Activated CD4-positive, alpha-beta memory T cell treated with anti-CD3 and anti-CD28 coated beads for 36 hours (primary cell): ENCODE data around the gene JARID2. TPM values are rescaled to one million over a fixed set of nuclear protein-coding genes. Genes with fewer than 3 reads are reported as not detected.

Source experiments
- CTCF ChIA-PET: fragments of 350-600 bp; sonication (Branson Sonifier 250); formaldehyde crosslinking; loops from one replicate; lab custom pipeline; 2021; ENCODE audit warnings: antibody characterized with exemption, inconsistent platforms; lab: Charles Lee
- POLR2A ChIA-PET: fragments of 350-600 bp; sonication (Branson Sonifier 250); formaldehyde crosslinking; loops from one replicate; lab custom pipeline; 2021; ENCODE audit warnings: antibody characterized with exemption; lab: Charles Lee
- DNase-seq: peaks from one replicate; pipeline ENCODE4 v3.0.0-alpha.2; 2020
- H3K27ac Mint-ChIP-seq: one replicate; pipeline ENCODE4 v1.8.0; 2021; ENCODE audit warnings: mixed read lengths
- H3K27me3 Mint-ChIP-seq: one replicate; pipeline ENCODE4 v1.8.0; 2021; ENCODE audit warnings: mixed read lengths
- H3K36me3 Mint-ChIP-seq: one replicate; pipeline ENCODE4 v1.8.0; 2021; ENCODE audit warnings: mixed read lengths
- H3K4me1 Mint-ChIP-seq: one replicate; pipeline ENCODE4 v1.8.0; 2021; ENCODE audit warnings: low read depth, mixed read lengths
- H3K4me3 Mint-ChIP-seq: one replicate; pipeline ENCODE4 v1.8.0; 2021; ENCODE audit warnings: mild to moderate bottlenecking, mixed read lengths
- H3K9me3 Mint-ChIP-seq: one replicate; pipeline ENCODE4 v1.8.0; 2021; ENCODE audit warnings: mixed read lengths
- intact Hi-C: fragments of 100-400 bp; cut with micrococcal nuclease; formaldehyde crosslinking; loops from one replicate; pipeline ENCODE4 v1.15.1; 2023
- total RNA-seq, 2 experiments: library from RNA; stranded (reverse); gene quantifications; one replicate each; pipeline ENCODE4 v1.2.3, GENCODE V29; 2021

JARID2 gene
- total RNA-seq, 2 experiments from 2014 or later, result 41.4 to 44.0 TPM

GRCh38 chr6:15437090-15437635 is 191.3 kb downstream of the JARID2 start:
- Mint-ChIP-seq H3K4me1 (peaks cover 86% of the 10 kb centered on the region), H3K4me3 (no peak overlapping the region), H3K9me3 (no peaks in the 10 kb centered on the region), H3K27me3 (no peaks in the 10 kb centered on the region), H3K27ac (peak overlapping the region; percentile 13), H3K36me3 (peaks cover 12% of the 10 kb centered on the region)
- ChIA-PET POLR2A (interaction anchor here (0.7 kb wide), 1 partner anchor 34 kb away, joined by 8 read pairs; no protein-coding TSS in a partner anchor), CTCF (no interaction called here)
- intact Hi-C loops, result loop anchor here (10.0 kb wide), 1 partner anchor 702 kb away; no protein-coding TSS in a partner anchor
- DNase-seq, result no peak

- CTCF ChIA-PET, result interaction anchor here (0.9 to 1.2 kb wide), 2 partner anchors 35 to 138 kb away, joined by 3 read pairs; no protein-coding TSS in a partner anchor
- no peak overlapping the region for H3K4me3 Mint-ChIP-seq
- POLR2A ChIA-PET, result interaction anchor here (0.6 kb wide), 1 partner anchor 150 kb away, joined by 7 read pairs; no protein-coding TSS in a partner anchor
- no peaks in the 10 kb centered on the region for H3K9me3 Mint-ChIP-seq
- no peak for DNase-seq
- H3K27me3 Mint-ChIP-seq, result no peaks in the 10 kb centered on the region
- peak overlapping the region; percentile 53 for H3K27ac Mint-ChIP-seq
- peaks cover 73% of the 10 kb centered on the region for H3K4me1 Mint-ChIP-seq
- peaks cover 11% of the 10 kb centered on the region for H3K36me3 Mint-ChIP-seq
- intact Hi-C loops, result loop anchor here (2.0 to 10.0 kb wide), 2 partner anchors 195 to 705 kb away; no protein-coding TSS in a partner anchor
These were observed 193.6 kb downstream of the JARID2 start for GRCh38 chr6:15439410-15440025.

DNA sequence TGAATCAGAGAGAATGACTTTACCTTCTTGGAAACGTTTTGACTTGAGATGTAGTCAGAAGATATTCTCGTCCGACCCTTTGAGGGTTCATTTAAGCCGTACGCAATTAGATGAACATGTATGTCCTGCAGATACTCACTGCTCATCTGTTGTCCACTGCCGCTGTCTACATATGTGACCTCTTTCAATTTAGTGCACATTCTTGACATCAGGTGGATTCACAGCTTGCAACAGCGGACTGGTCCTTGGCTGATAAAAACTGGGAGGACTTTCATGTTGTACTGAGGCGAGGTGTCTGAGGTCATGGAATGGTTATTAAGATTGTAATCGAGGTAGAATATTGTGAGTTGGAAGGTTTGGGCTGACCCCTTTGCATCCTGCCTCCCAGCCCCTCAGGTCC is 194.2 kb downstream of the JARID2 start:
- intact Hi-C loops, result loop anchor here (2.0 kb wide), 1 partner anchor 195 kb away; no protein-coding TSS in a partner anchor
- CTCF ChIA-PET, result interaction anchor here (0.7 to 2.4 kb wide), 3 partner anchors 17 to 95 kb away, joined by 3 to 7 read pairs (median 3); no protein-coding TSS in a partner anchor
- DNase-seq, result no peak
- Mint-ChIP-seq H3K9me3 (no peaks in the 10 kb centered on the region), H3K27ac (no peak overlapping the region), H3K36me3 (peaks cover 6% of the 10 kb centered on the region), H3K27me3 (no peaks in the 10 kb centered on the region), H3K4me1 (peaks cover 68% of the 10 kb centered on the region), H3K4me3 (no peak overlapping the region)
- POLR2A ChIA-PET, result no interaction called here

DNA sequence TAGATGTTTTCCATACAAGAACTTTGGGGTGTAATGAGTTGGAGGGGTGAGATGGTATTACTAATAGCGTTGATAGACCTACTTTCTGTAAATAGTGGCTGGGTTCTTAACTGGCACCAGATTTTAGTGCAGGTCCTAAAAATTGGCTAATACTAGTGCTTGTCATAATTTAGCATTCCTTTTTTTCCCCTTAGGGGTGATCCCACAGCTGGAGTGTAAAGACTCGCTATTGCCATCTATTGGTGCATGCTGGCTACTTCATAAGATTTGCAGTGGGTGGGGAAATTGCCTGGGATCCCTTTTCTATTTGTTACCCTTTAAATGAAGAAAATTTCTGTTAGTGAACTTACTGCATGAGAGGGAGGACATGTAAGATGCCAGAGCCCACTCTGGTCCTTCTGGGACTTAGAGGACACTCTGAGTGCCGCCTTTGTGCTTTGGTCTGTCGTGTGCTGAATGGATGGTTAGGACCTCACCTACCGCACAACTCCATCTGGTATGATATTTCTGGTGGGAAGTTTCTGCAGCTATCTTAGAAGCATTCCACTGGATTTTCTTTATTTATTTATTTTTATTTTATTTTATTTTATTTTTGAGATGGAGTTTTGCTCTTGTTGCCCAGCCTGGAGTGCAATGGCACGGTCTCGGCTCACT is 195.5 kb downstream of the JARID2 start:
- no peaks in the 10 kb centered on the region for H3K9me3 Mint-ChIP-seq
- no peak overlapping the region for H3K4me3 Mint-ChIP-seq
- peaks cover 62% of the 10 kb centered on the region for H3K4me1 Mint-ChIP-seq
- no peak overlapping the region for H3K27ac Mint-ChIP-seq
- POLR2A ChIA-PET, result no interaction called here
- peaks cover 3% of the 10 kb centered on the region for H3K36me3 Mint-ChIP-seq
- peak; percentile 36 for DNase-seq
- CTCF ChIA-PET, result interaction anchor here (0.6 to 2.4 kb wide), 7 partner anchors 8 to 490 kb away, joined by 3 to 7 read pairs (median 3); no protein-coding TSS in a partner anchor
- intact Hi-C loops, result loop anchor here (2.0 kb wide), 1 partner anchor 197 kb away; no protein-coding TSS in a partner anchor
- no peaks in the 10 kb centered on the region for H3K27me3 Mint-ChIP-seq

- no peak for DNase-seq
- Mint-ChIP-seq H3K4me3 (no peak overlapping the region), H3K4me1 (peaks cover 60% of the 10 kb centered on the region), H3K27ac (no peak overlapping the region), H3K36me3 (peaks cover 2% of the 10 kb centered on the region), H3K27me3 (no peaks in the 10 kb centered on the region), H3K9me3 (no peaks in the 10 kb centered on the region)
- POLR2A ChIA-PET, result no interaction called here
- intact Hi-C loops, result loop anchor here (2.0 kb wide), 1 partner anchor 197 kb away; no protein-coding TSS in a partner anchor
- CTCF ChIA-PET, result interaction anchor here (1.3 to 2.4 kb wide), 2 partner anchors 97 to 146 kb away, joined by 3 to 7 read pairs; no protein-coding TSS in a partner anchor
These were observed 196.1 kb downstream of the JARID2 start for GRCh38 chr6:15441981-15442380.

DNA sequence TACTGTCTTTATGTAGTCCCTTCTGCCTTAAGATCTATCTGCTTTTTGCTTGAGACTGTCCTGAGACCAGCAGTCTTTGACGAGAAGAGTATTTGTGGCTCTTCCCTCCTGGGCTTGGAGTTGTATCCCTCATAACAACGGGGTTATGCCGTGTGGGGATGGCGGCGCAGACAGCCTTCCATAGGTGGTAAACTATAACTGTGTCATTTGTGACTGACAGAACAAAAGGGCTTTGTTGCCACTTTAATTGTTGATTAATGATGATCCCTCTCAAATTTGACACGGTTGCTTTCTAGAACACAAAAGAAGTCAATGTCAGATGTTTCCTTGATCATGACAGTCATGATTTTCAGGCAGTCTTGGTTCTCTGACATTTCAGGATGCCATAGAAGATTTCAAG is 196.6 kb downstream of the JARID2 start:
- Mint-ChIP-seq H3K27ac (no peak overlapping the region), H3K36me3 (peaks cover 2% of the 10 kb centered on the region), H3K27me3 (no peaks in the 10 kb centered on the region), H3K9me3 (no peaks in the 10 kb centered on the region), H3K4me1 (peaks cover 60% of the 10 kb centered on the region), H3K4me3 (no peak overlapping the region)
- CTCF ChIA-PET, result interaction anchor here (1.3 to 2.4 kb wide), 2 partner anchors 97 to 146 kb away, joined by 3 to 7 read pairs; no protein-coding TSS in a partner anchor
- DNase-seq, result no peak
- intact Hi-C loops, result no loop called here
- POLR2A ChIA-PET, result no interaction called here

GRCh38 chr6:15443119-15443830 is 197.4 kb downstream of the JARID2 start:
- Mint-ChIP-seq H3K36me3 (peaks cover 2% of the 10 kb centered on the region), H3K9me3 (no peaks in the 10 kb centered on the region), H3K4me3 (no peak overlapping the region), H3K27me3 (no peaks in the 10 kb centered on the region), H3K27ac (no peak overlapping the region), H3K4me1 (peaks cover 58% of the 10 kb centered on the region)
- ChIA-PET CTCF (interaction anchor here (0.6 to 1.0 kb wide), 2 partner anchors 20 to 1377 kb away, joined by 3 read pairs; no protein-coding TSS in a partner anchor), POLR2A (no interaction called here)
- intact Hi-C loops, result no loop called here
- DNase-seq, result no peak

DNA sequence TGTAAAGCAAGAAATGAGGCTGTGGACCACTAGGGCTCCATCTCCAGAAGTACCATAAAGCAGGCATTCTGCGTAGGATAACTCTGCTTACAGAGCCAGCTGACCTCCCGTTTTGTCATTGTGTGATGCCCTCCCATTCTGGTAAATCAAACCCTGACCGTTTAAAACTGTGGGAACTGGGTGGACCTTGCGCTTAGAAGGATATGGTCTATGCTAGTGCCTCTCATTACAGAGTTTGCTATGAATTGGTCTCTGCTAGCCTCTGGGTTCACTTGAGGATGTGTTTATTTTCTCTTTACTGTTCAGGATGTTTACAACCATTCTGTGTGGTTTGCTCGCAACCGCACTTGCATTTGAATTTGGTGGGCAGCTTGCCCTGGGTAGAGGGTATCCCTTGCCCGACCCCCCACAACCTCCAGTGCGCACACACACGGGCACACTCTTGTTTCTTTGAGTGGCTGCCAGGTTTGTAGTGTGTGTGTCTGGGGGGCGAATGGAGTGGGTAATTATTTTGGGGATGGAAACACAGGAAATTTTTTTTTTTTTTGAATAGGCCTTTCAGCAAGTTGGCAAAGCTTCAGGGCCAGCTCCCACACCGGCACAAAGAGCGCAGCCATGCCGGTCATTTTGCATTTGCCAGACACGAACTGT is 198.3 kb downstream of the JARID2 start:
- ChIA-PET CTCF (interaction anchor here (0.6 to 1.0 kb wide), 2 partner anchors 19 to 1378 kb away, joined by 3 read pairs; no protein-coding TSS in a partner anchor), POLR2A (interaction anchor here (0.7 kb wide), 1 partner anchor 28 kb away, joined by 3 read pairs; no protein-coding TSS in a partner anchor)
- Mint-ChIP-seq H3K27ac (no peak overlapping the region), H3K36me3 (peaks cover 2% of the 10 kb centered on the region), H3K9me3 (no peaks in the 10 kb centered on the region), H3K4me3 (no peak overlapping the region), H3K27me3 (no peaks in the 10 kb centered on the region), H3K4me1 (peaks cover 52% of the 10 kb centered on the region)
- no peak for DNase-seq
- intact Hi-C loops, result no loop called here

DNA sequence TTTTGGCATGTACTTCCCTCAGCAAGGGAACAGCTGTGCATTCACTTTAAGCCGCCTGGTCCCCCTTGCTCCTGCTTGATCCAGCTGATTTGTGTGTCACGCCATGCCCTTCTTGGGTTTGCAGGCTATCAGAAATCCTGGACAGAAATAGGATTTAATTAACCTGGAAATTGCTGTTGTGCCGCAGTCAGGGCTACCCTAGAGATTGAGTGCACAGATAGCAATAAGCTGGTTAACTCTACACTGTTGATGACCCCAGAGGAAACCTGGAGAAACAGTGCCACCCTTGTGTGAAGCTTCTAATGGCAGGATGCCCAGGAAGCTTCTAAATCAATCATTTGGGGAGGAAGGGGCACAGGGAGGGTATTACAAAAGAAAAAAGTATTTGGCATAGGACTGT is 199.0 kb downstream of the JARID2 start:
- intact Hi-C loops, result no loop called here
- no peaks in the 10 kb centered on the region for H3K27me3 Mint-ChIP-seq
- POLR2A ChIA-PET, result interaction anchor here (0.7 kb wide), 1 partner anchor 27 kb away, joined by 3 read pairs; no protein-coding TSS in a partner anchor
- CTCF ChIA-PET, result interaction anchor here (0.9 kb wide), 1 partner anchor 179 kb away, joined by 3 read pairs; no protein-coding TSS in a partner anchor
- no peak overlapping the region for H3K27ac Mint-ChIP-seq
- H3K4me3 Mint-ChIP-seq, result no peak overlapping the region
- peaks cover 2% of the 10 kb centered on the region for H3K36me3 Mint-ChIP-seq
- no peaks in the 10 kb centered on the region for H3K9me3 Mint-ChIP-seq
- peaks cover 48% of the 10 kb centered on the region for H3K4me1 Mint-ChIP-seq
- DNase-seq, result no peak

DNA sequence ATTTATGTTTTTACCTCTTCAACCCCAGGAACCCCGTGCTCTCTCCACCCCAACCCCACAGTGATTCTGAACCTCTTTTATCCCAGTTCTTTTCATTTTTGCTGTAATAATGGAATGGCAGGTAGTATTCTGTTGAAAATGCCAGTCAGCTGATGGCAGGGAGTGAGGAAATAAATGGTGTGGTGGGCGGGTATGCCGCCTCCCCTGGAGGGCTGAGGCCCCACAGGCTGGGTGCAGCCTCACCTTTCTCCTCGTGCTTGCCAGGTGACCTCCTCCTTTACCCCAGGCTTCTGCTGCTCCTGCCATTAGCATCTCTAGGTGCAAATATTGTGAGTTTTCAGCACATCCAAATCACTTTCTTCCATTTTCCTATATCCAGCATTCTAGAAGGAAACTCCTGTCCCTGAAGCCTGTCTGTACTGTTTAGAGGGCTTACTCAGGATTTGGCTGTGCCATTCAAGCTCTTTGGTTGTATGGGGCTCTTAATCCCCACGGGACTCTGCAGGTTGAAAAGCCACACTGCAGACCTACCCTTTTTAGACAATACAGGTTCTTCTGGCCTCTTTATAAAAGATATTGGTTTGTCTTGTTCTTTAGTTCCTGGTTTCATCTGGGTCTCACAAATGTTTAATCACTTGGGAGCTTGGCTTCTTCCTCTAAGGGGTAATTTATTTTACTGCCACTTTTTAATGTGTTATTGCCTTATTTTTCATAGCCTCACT is 201.8 kb downstream of the JARID2 start:
- no peak overlapping the region for H3K4me3 Mint-ChIP-seq
- H3K36me3 Mint-ChIP-seq, result peaks cover 15% of the 10 kb centered on the region
- no peaks in the 10 kb centered on the region for H3K27me3 Mint-ChIP-seq
- peaks cover 51% of the 10 kb centered on the region for H3K4me1 Mint-ChIP-seq
- no peak for DNase-seq
- CTCF ChIA-PET, result interaction anchor here (0.8 kb wide), 1 partner anchor 8 kb away, joined by 3 read pairs; no protein-coding TSS in a partner anchor
- intact Hi-C loops, result no loop called here
- no peak overlapping the region for H3K27ac Mint-ChIP-seq
- H3K9me3 Mint-ChIP-seq, result no peaks in the 10 kb centered on the region
- POLR2A ChIA-PET, result no interaction called here
